T1000 (cell line): ENCODE measurements around the gene ADTRP.

Source experiments
- DNase-seq: peaks from one replicate; lab custom pipeline; 2025; ENCODE audit warnings: mixed read lengths; lab: John Stamatoyannopoulos, UW

The ADTRP gene, protein sequence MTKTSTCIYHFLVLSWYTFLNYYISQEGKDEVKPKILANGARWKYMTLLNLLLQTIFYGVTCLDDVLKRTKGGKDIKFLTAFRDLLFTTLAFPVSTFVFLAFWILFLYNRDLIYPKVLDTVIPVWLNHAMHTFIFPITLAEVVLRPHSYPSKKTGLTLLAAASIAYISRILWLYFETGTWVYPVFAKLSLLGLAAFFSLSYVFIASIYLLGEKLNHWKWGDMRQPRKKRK

GRCh38 chr6:11778648-11779328 lies at the start of gene ADTRP:
ADTRP (minus strand) TSS chr6:11778803; CDS start chr6:11778759, 44 bp downstream.
- no peak for DNase-seq

- no peak for DNase-seq
These were observed 48.2 kb upstream of the ADTRP start for GRCh38 chr6:11826779-11827178.

- no peak for DNase-seq
These were observed 46.4 kb upstream of the ADTRP start for GRCh38 chr6:11824986-11825385.

- no peak for DNase-seq
These were observed 43.7 kb upstream of the ADTRP start for GRCh38 chr6:11822346-11822745.

GRCh38 chr6:11821781-11822180 lies 43.2 kb upstream of the ADTRP start:
- no peak for DNase-seq

- no peak for DNase-seq
These were observed 42.2 kb upstream of the ADTRP start for GRCh38 chr6:11820821-11821220.

DNA sequence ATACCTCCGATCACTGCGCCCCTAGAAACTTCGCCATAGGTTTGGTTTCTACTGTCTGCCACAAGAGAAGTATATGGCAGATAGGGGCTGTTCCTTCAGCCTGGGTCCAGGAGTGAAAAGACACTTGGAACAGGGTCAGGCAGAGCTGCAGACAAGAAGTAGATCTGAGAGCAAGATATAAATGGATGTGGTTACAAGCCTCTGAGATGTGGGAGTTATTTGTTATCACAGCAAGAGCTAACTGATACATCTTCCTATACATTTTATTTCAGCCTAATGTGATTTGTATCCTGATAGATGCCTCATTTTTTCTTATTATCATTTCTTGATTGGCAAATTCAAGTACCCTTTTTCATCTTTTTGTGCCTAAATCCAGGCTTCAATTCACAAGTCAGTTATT lies 40.9 kb upstream of the ADTRP start:
- DNase-seq: no peak

DNA sequence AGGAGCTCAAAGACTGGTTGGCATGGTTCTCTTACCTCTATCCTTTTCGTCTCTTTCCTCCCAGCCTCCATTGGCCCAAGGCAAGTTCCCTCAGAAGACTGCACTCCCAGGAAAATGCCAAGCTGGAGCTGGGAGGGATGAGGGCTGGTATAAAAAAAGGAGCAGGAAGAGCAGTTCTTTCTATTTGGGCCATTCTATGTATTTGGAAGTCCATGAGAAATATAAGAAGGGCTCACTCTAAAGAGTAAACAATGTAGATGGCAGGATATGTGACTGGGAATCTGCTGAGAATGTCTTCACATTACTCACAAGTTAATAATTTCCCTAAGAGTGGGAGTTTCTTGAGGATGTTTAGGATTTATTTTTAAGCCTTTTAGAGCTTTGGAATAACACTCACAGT lies 36.6 kb upstream of the ADTRP start:
- DNase-seq: no peak

GRCh38 chr6:11814819-11815218 lies 36.2 kb upstream of the ADTRP start:
- no peak for DNase-seq

GRCh38 chr6:11814106-11814505 lies 35.5 kb upstream of the ADTRP start:
- no peak for DNase-seq

GRCh38 chr6:11813606-11814005 lies 35.0 kb upstream of the ADTRP start:
- no peak for DNase-seq

DNA sequence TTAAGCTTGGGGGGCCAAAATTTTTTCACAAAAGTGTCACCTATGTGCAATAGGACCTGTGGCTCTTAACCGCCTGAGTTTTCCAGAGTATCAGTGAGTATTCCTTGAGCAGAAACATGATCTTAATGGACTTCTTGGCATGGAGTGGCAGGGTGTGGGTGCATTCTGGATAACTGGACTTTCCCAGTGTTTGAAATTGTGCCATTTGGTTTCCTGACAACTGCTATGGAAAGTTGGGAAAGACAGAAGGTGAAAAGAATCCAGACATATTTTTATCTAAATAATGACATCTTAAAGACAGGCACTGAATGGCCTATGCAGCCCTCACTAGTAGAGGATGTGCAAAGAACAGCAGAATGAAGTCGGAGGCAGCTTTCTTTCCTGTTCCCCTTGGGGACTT lies 34.3 kb upstream of the ADTRP start:
- DNase-seq: no peak

DNA sequence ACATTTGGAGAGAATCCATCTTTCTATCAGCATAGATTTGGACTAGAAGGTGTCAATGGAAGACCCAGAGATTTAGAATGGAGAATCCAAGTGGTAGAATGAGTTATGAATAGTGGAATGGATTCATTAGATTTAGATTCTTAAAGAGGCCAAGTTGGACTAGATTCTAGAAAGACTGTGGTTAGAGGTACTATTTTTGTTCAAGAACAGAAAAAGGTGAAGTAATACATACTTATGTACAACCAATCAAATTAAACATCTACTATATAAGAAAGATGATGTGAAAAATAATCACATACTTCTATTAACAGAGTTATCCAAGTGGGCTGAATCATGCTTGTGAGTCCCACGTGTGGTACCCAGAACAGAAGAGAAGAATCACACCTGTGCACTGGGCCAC lies 33.8 kb upstream of the ADTRP start:
- no peak for DNase-seq

DNA sequence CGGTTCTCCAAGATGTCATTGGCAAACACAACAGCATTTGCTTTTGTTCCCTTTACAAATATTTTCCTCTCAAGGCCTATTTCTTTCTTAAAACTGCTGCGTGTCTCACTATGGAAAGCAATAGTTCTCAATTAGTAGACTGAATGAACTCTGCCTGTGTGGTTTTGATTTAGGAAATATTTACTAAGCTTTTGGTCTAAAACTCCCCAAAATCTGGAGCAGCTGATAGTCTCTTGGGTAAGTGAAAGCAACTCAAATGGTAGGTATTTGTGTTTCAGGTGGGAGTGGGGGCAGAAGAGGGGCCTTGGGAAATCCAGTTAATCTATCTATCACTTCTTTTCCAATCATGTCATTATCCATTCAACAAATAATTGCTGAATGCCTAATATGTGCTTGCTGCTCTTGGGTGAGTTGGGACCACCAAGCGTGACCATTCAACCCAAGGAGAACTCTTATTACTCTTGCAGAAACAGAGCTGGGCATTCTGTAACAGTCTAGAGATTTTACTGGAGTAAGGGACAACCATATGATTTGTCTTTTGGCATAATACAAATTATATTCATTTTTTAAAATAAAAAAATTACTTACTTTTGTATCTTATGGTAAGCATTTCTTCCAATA lies 33.2 kb upstream of the ADTRP start:
- DNase-seq: no peak

- DNase-seq: no peak
These were observed 32.4 kb upstream of the ADTRP start for GRCh38 chr6:11810854-11811643.

DNA sequence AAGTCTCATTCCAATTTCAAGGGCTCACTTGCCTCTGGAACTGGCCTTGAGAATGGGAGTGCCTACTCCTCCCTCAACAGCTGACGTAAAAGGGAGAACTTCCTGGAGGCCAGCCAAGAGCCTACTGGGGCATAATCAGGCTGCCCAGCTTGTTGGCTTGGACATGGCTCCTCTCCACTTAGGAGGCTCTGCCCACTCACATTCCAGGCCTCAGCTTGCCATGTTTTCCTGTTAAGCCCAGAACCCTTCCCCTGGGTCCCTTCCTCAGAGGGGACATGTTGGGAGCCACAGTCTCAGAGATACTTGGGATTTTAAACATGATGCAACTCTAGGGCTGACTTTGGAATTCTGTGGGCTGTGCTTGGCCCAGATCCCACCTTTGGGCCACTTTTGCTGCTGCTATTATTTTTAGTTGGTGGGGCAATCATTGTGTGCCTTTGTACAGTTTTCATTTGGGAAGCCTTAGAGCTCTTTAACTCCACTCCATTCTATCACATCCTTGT lies 31.5 kb upstream of the ADTRP start:
- DNase-seq: no peak

DNA sequence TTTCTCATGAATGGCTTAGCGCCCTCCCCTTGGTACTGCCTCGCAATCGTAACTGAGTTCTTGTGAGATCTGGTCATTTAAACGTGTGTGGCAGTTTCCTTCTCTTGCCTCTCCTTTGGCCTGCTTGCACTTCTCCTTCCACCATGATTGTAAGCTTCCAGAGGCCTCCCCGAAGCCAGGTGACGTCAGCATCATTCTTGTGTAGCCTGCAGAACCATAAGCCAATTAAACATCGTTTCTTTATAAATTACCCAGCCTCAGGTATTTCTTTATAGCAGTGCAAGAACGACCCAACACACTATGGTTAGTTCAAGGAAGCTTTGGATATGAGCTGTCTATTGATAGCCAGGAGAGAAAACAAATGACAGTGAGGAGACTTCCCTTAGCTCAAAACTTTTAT lies 29.5 kb upstream of the ADTRP start:
- no peak for DNase-seq

DNA sequence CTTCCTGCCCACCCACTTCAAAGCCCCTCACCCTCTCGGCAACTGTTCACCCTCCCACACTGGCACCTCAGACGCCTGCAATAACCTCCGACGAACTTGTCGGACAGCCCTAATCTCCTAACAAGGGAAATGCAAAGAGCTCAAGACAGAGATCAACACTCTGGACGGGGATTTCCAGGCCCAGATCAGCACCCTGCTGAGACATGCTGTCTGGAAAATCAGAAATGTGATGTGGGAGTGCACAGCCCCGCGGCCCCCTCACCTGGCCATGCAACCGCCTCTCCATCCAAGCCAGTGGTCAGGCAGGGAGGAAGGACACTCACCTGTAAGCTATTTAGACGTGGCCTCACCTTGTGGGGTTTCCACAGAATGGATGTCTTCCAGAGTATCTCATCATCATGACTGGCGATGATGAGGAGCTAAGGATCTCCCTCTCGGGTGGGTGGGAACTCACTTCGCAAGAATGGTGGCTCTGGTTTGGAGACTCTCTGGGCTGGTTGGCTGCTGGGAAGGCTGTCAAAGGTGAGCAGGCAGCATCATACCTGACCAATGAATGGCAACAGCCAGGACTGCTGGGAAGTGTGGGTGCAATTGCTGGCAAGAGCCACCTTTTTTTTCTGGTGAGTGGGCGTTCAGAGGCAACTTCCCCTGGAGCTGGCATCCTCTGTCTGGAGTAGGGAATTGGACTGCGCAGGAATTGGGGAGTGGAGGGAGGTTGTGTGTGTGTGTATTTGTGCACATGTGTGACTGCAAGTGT lies 28.1 kb upstream of the ADTRP start:
- DNase-seq: no peak

- DNase-seq: no peak
These were observed 26.9 kb upstream of the ADTRP start for GRCh38 chr6:11805259-11806053.

- no peak for DNase-seq
These were observed 26.1 kb upstream of the ADTRP start for GRCh38 chr6:11804701-11805100.

GRCh38 chr6:11804135-11804534 lies 25.5 kb upstream of the ADTRP start:
- no peak for DNase-seq
